Hippocampal formation (tissue), 2 donors: ENCODE results near the gene RASA2.
"Not testable (repeated sequence)": the region's sequence is repeated elsewhere in the genome, so short reads cannot be mapped to it uniquely, and the experiment has no call there.

ENCODE experiments used
- DNase-seq, 2 donors: peaks; one replicate each; lab custom pipeline; 2025; lab: John Stamatoyannopoulos, UW

RASA2 gene

GRCh38 chr3:141493184-141493583 is 6.4 kb downstream of the RASA2 start:
- no peak for DNase-seq

GRCh38 chr3:141497589-141497988 is 10.8 kb downstream of the RASA2 start:
- not testable (repeated sequence) for DNase-seq

GRCh38 chr3:141498598-141499223 is 11.9 kb downstream of the RASA2 start:
- no peak for DNase-seq

GRCh38 chr3:141499284-141499683 is 12.5 kb downstream of the RASA2 start:
- no peak for DNase-seq

GRCh38 chr3:141499965-141500364 is 13.1 kb downstream of the RASA2 start:
- DNase-seq: no peak

DNA sequence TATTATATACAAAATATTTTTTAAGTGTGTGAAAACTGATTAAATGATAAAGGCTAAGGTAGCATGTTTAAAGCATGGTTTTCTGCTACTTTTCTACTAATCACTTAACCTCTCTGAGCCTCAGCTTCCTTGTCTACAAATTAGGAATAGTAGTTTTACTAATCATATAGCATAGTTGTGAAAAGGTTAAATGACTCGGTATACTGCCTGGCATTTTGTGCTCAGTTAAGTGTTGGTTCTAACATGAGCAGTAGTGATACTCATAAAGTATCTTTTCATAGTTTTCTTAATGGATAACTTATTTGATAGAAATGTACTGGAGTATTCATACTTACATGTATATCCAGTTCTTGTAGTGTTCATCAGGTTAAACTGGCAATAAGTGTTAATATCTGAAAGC is 13.6 kb downstream of the RASA2 start:
- DNase-seq: no peak

DNA sequence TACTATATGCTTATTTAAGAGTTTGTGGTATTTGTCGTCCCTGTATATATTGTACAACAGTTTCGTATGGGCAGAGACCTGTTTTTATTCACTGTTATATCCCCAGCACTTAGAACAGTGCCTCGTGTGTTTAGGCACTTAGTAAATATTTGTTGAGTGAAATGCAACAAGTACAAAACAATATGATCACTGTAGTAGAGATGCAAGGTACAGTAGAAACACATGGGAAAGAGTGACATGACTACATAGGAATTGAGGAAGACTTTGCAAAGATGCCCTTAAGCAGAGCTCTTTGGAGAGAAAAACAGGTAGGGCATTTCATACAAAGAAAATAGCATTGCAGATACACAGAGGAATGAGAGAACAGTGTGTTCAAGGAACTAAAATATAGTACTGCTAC is 18.3 kb downstream of the RASA2 start:
- DNase-seq: no peak

GRCh38 chr3:141506071-141506470 is 19.2 kb downstream of the RASA2 start:
- DNase-seq: no peak

DNA sequence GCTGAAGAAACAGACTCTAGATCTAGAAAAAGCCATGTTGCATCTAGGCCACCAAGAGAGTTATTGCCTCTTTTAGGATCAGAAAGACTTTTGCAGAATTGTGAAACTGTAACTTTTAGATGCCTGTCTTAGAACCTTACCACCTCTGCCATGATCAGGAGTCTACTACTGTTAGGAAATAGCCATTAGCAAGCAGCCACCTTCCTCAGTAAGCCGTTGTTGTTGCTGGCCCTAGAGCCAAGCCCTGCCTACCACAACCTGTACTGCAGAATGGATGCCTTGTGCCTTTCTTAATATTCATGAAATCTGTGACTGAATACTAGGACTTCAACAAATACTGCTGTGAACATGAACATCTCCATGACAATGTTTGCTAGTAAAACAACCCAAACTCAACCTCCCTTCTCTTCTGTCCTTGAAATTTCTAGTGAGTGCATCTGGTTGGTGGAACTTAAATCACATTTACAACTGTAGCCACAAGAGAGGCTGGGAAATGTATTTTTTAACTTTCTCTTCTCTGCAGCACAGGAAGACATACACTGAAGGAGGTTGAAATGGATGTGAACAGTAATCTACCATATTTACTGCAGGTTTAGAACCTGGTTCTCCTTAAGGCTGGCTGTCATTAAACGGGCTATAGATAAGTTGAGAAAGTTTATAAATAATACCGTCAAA is 20.7 kb downstream of the RASA2 start:
- DNase-seq: no peak

DNA sequence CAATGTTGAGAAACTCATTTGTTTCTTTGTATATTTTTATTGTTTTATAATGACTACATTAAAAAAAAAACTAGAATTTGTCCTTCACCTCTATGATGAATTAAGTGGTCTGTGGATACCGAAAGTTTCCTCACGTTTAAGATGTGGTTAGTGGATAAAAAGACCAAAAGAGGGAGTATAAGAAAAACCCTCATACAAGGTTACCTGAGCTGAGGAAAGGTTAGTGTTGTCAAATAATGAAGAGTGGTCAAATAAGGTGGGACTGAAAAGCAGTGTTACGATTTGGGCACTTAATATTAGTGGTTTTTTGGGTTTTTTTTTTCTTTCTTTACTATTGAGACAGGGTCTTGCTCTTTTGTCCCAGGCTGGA is 21.2 kb downstream of the RASA2 start:
- no peak for DNase-seq

DNA sequence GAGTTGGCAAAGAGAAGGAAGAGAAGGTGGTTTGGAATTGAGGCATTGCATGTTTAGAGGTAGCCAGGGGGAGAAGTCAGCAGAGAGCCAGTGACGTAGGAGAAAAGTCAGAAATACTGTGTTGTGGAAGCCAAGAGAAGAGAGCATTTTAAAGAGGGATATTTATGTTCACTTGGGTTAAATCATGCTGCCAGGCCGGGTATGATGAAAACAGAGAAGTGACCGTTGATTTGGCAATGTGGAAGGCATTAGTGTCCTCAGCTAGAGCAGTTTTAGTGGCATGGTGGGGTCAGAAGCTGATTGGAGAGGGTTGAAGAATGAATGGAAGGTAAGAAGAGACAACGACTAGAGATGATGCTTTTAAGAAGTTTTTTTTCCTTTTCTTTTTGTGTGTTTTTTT is 24.5 kb downstream of the RASA2 start:
- no peak for DNase-seq

- no peak for DNase-seq
These were observed 27.6 kb downstream of the RASA2 start for GRCh38 chr3:141514382-141514781.

DNA sequence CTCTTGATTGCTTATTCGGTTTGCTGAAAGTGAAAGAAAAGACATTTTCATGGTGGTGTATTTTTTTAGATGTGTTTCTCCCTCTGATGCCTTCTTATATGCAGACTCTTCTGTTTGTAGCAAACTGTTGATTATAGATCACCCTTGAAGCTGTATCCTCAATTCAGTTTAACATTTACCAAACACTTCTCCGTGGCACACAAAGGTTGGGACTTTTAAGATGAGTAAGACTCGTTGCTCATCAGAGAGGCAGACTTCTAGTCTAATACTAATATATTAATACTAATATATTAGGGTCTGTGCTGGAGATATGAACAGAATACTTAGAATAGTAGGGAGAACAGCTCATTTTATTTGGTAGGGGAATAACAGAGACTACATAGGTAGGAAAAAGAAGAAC is 32.8 kb downstream of the RASA2 start:
- DNase-seq: no peak

- DNase-seq: no peak
These were observed 35.0 kb downstream of the RASA2 start for GRCh38 chr3:141521781-141522180.

- DNase-seq: no peak
These were observed 37.0 kb downstream of the RASA2 start for GRCh38 chr3:141523615-141524375.

- no peak for DNase-seq
These were observed 38.2 kb downstream of the RASA2 start for GRCh38 chr3:141524988-141525387.

DNA sequence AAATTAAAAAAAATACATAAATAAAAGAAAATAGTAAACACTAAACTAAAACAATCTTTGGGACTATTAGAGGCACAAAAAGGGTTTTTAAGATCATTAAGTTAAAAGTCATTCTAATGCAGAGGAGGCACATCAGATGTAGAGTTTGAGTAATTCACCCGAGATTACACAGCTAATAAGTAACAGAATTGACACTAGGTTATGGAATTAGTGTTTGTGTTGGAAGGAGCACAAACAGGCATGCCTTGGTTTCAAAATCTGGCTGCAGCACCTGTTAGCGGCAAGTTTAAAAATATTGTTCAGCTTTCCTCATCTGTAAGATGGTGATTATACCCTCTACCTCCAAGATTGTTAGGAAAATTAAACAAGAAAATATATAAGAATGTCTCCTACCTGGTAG is 39.0 kb downstream of the RASA2 start:
- DNase-seq: no peak

DNA sequence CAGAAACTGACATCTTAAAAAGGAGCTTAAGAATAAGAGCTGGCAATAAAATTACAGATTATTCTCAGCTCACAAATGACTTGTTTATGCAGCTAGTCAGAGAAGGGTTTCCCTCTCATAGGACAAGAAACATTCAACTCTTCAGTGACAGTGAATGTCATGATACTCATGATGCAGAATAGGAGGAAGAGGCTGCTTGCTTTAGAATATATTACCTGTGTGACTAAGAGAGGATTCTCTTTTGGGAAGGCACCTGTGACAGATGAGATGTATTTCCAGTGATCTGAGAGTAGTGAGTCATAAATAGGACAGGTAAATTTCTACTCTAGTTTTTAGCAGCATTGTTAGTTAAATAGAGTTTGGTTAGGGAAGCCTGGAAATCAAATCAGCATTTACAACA is 39.9 kb downstream of the RASA2 start:
- DNase-seq: no peak

DNA sequence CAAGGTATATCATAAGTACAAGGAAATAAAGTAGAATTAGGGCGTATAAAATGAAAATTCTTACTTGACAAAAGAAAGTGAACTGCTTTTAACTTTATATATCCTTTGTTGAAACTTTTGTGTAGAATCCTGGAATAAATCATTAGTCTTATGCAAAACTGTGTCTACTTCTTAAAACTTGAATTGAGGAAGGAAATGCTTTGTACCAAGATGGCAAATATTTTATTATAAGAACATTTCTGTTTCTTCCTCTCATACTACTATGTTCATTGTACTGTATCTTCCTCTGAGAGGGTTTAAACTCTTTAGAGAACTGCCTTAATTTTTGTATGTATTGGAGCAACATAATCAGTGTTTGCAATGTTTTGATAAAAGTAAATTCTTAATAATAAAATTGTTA is 42.0 kb downstream of the RASA2 start:
- DNase-seq: no peak

DNA sequence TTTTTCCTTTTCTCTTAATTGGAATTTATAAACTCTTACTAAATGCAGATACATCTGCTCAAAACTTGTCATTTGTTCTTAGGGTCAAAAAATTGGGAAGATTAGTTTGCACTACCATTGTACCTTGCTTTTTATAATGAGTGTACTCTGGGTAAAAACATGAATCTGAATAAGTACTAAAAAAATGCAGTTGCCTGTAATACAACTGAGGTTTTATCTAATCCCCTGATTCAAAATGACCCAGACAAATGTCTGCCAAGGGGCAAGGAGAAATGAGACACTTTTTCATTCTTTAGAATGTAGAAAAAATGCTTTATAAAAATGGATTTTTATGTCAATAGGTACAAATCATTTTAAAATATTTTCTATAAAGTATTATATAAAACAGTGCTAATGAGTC is 42.4 kb downstream of the RASA2 start:
- DNase-seq: no peak

DNA sequence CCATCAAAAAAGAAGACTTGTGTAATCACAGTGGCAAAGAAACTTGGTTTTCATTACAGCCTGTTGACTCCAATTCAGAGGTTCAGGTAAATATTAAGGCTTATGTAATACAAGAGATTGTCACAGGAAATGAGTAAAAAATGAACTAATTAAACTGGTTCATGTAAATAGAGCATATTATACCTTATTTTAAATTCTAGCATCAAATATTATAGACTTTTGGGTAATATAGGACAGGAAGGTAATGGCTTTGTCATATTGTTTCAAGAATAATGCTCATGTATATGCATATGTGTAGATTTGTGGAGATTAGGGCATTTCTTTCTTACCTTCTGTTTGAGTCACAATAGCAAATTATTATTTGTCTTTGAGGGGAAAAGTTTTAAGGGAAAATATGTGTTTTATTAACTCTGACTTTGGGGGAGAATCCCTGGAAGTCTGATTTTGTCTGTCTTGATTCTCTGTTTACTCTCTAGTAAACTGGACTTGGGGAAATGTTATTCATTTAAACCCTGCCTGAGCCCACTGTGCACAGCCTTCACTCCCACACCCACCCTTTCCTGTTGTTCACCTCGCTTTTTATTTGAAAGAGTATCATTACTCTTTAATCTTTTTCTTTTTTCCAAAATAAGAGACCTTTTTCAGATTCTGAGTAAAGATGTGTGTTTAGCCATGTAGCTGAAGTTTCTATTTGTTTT is 43.0 kb downstream of the RASA2 start:
- DNase-seq: no peak

DNA sequence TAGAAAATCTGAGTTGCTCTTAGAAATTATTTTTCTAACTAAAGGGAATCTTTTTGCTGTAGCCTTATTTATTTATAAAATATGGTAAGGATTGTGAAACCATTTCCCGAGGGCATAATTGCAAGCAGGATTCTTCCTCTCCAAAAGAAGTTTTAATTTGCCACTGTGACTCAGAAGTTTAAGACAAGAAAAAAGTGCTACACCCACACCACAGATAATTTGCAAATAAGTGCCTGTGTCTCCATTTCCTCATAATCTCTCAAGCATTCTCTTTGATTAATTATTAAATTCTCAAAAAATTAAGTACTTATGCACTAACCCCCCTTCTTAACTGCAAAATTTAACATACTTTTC is 43.6 kb downstream of the RASA2 start:
- no peak for DNase-seq

GRCh38 chr3:141532609-141533008 is 45.8 kb downstream of the RASA2 start:
- no peak for DNase-seq
